Fibroblast of lung (primary cell): Measurements from ENCODE around the gene SBSN. TPM values are rescaled to one million over a fixed set of nuclear protein-coding genes. Genes with fewer than 3 reads are reported as not detected.

Experiments used
- DNase-seq, 2 donors: peaks; one replicate each; pipeline versions ENCODE4 v3.0.0 to v3.0.0-alpha.2; 2010; ENCODE audit warnings: low read depth in 2 of 2
- H2AFZ ChIP-seq: 2 replicates; pipeline ENCODE4 v1.5.1; 2012; ENCODE audit warnings: low read length, control low read depth, inconsistent platforms
- H3K27ac ChIP-seq: 2 replicates; pipeline ENCODE4 v1.5.1; 2011; ENCODE audit warnings: low read length, control low read depth; ENCODE audit not compliant: insufficient read depth
- H3K27me3 ChIP-seq: 2 replicates; pipeline ENCODE4 v1.5.1; 2011; ENCODE audit warnings: mild to moderate bottlenecking, low read length; ENCODE audit not compliant: control insufficient read depth, insufficient read depth
- H3K36me3 ChIP-seq: 2 replicates; pipeline ENCODE4 v1.5.1; 2011; ENCODE audit warnings: low read length; ENCODE audit not compliant: control insufficient read depth, insufficient read depth
- H3K4me1 ChIP-seq: 2 replicates; pipeline ENCODE4 v1.5.1; 2011; ENCODE audit warnings: low read length; ENCODE audit not compliant: control insufficient read depth, insufficient read depth; ENCODE audit errors: extremely low read depth
- H3K4me2 ChIP-seq: 2 replicates; pipeline ENCODE4 v1.5.1; 2011; ENCODE audit warnings: low read length, control low read depth; ENCODE audit not compliant: insufficient read depth; ENCODE audit errors: extremely low read depth
- H3K4me3 ChIP-seq, 4 experiments: fragments of 200-600 bp in 1 of 4; sonication (generic) in 1 of 4; replicated peaks in 1 of 4; 2 replicates each; pipeline ENCODE4 v1.5.1; 2011 to 2016; ENCODE audit warnings: low read length in 4 of 4, low read depth in 3 of 4, mild to moderate bottlenecking in 3 of 4, control low read depth in 2 of 4, inconsistent platforms in 1 of 4, mixed read lengths in 1 of 4; ENCODE audit not compliant: insufficient read depth in 1 of 4; ENCODE audit errors: control extremely low read depth in 1 of 4
- H3K79me2 ChIP-seq: 2 replicates; pipeline ENCODE4 v1.5.1; 2012; ENCODE audit warnings: mild to moderate bottlenecking, low read length, inconsistent platforms; ENCODE audit not compliant: control insufficient read depth, insufficient read depth
- H3K9ac ChIP-seq: 2 replicates; pipeline ENCODE4 v1.5.1; 2011; ENCODE audit warnings: mild to moderate bottlenecking, low read length, control low read depth; ENCODE audit not compliant: insufficient read depth
- H3K9me3 ChIP-seq: 2 replicates; pipeline ENCODE4 v1.5.1; 2012; ENCODE audit warnings: low read depth, low read length; ENCODE audit not compliant: control insufficient read depth, insufficient read depth
- H4K20me1 ChIP-seq: 2 replicates; pipeline ENCODE4 v1.5.1; 2011; ENCODE audit warnings: low read length; ENCODE audit not compliant: control insufficient read depth, insufficient read depth; ENCODE audit errors: extremely low read depth
- EZH2 ChIP-seq: IDR thresholded peaks from 2 replicates; pipeline ENCODE4 v1.5.1; 2012; ENCODE audit warnings: low read length, control low read depth, mild to moderate bottlenecking; ENCODE audit errors: missing control alignments
- polyA plus RNA-seq, 2 donors: library from polyadenylated mRNA; depleted of rRNA in 1 of 2; stranded (reverse) in 1 of 2; unstranded in 1 of 2; fragments of >200 nt; gene quantifications; 2 replicates each; pipeline ENCODE4 v1.2.1, GENCODE V29; 2011 to 2012; ENCODE audit warnings: missing spikeins in 1 of 2
- total RNA-seq: library from RNA; depleted of rRNA; stranded (reverse); fragments of >200 nt; gene quantifications from 2 replicates; pipeline ENCODE4 v1.2.1, GENCODE V29; 2014
- TF ChIP-seq, protein P1 (sequence below), 2 donors: IDR thresholded peaks in 1 of 2; conservative IDR thresholded peaks in 1 of 2; 1 replicate in 1 of 2; 2 replicates in 1 of 2; pipeline ENCODE4 v1.5.1; 2011 to 2012; ENCODE audit warnings: low read length in 2 of 2, control low read depth in 1 of 2, inconsistent platforms in 1 of 2, low read depth in 1 of 2, mild to moderate bottlenecking in 1 of 2

SBSN gene
- total and polyA plus RNA-seq, 2 donors (not counting 1 experiment from before 2014, with no cell fraction given), result 1.6 to 4.1 TPM

GRCh38 chr19:35561436-35561835 lies 33.3 kb upstream of the SBSN start:
- Histone ChIP-seq H2AFZ (no peak overlapping the region), H3K27me3 (peaks cover 23% of the 10 kb centered on the region), H3K4me1 (peaks cover 5% of the 10 kb centered on the region), H3K79me2 (no peaks in the 10 kb centered on the region), H3K4me2 (no peak overlapping the region), H3K4me3 (no peak overlapping the region), H3K9ac (no peak overlapping the region), H3K9me3 (no peaks in the 10 kb centered on the region), H3K27ac (no peak overlapping the region), H3K36me3 (no peaks in the 10 kb centered on the region), H4K20me1 (no peaks in the 10 kb centered on the region)
- no peak for DNase-seq
- TF ChIP-seq, protein P1, sequence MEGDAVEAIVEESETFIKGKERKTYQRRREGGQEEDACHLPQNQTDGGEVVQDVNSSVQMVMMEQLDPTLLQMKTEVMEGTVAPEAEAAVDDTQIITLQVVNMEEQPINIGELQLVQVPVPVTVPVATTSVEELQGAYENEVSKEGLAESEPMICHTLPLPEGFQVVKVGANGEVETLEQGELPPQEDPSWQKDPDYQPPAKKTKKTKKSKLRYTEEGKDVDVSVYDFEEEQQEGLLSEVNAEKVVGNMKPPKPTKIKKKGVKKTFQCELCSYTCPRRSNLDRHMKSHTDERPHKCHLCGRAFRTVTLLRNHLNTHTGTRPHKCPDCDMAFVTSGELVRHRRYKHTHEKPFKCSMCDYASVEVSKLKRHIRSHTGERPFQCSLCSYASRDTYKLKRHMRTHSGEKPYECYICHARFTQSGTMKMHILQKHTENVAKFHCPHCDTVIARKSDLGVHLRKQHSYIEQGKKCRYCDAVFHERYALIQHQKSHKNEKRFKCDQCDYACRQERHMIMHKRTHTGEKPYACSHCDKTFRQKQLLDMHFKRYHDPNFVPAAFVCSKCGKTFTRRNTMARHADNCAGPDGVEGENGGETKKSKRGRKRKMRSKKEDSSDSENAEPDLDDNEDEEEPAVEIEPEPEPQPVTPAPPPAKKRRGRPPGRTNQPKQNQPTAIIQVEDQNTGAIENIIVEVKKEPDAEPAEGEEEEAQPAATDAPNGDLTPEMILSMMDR (conservative IDR thresholded peaks at IDR 0.05 in 1 of 2, IDR thresholded peaks at IDR 0.05 in 1 of 2; ENCODE audit: low read depth in 1 of 2, low read length in 2 of 2), result no peak
- TF ChIP-seq EZH2, result no peak

DNA sequence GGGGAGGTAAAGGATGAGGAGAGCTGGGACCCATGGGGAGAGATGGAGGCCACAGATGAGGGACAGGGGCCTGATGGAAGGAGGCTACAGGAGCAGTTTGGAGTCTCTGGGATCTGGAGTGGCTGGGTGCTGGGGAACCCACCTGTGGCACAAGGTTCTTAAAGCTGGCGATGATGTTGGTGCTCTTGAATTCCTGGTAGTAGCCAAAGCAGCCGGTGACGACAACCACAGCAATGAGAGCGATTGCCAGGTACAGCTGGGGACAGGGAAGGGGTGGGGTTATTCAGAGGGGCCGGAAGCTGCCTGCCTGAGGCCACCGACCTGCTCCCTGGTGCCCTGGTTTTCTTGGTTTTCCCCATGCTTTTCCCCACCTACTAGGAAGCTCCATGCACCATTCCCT lies 32.6 kb upstream of the SBSN start:
- TF ChIP-seq, protein P1 (conservative IDR thresholded peaks at IDR 0.05 in 1 of 2, IDR thresholded peaks at IDR 0.05 in 1 of 2; ENCODE audit: low read depth in 1 of 2, low read length in 2 of 2), result no peak
- no peak for TF ChIP-seq EZH2
- H4K20me1 ChIP-seq, result no peaks in the 10 kb centered on the region
- DNase-seq, result no peak
- no peaks in the 10 kb centered on the region for H3K9me3 ChIP-seq
- H3K4me3 ChIP-seq, result no peak overlapping the region
- H2AFZ ChIP-seq, result no peak overlapping the region
- no peak overlapping the region for H3K9ac ChIP-seq
- no peak overlapping the region for H3K4me2 ChIP-seq
- H3K27me3 ChIP-seq, result peaks cover 23% of the 10 kb centered on the region
- H3K4me1 ChIP-seq, result peaks cover 5% of the 10 kb centered on the region
- H3K36me3 ChIP-seq, result no peaks in the 10 kb centered on the region
- H3K27ac ChIP-seq, result no peak overlapping the region
- no peaks in the 10 kb centered on the region for H3K79me2 ChIP-seq

- Histone ChIP-seq H3K9me3 (no peaks in the 10 kb centered on the region), H4K20me1 (no peaks in the 10 kb centered on the region), H3K4me3 (no peak overlapping the region), H3K27me3 (peaks cover 23% of the 10 kb centered on the region), H3K36me3 (no peaks in the 10 kb centered on the region), H2AFZ (no peak overlapping the region), H3K4me2 (no peak overlapping the region), H3K79me2 (no peaks in the 10 kb centered on the region), H3K4me1 (peaks cover 5% of the 10 kb centered on the region), H3K9ac (no peak overlapping the region), H3K27ac (no peak overlapping the region)
- no peak for DNase-seq
- TF ChIP-seq, protein P1 (conservative IDR thresholded peaks at IDR 0.05 in 1 of 2, IDR thresholded peaks at IDR 0.05 in 1 of 2; ENCODE audit: low read depth in 1 of 2, low read length in 2 of 2), result no peak
- TF ChIP-seq EZH2, result no peak
Measured at GRCh38 chr19:35560271-35560670, 32.2 kb upstream of the SBSN start.
